Activated T-cell treated with anti-CD3 and anti-CD28 coated beads, Interleukin-2, amount 50 U/mL, for 4 hours (primary cell): Measurements from ENCODE around the gene MINDY4. TPM values are rescaled to one million over a fixed set of nuclear protein-coding genes. Genes with fewer than 3 reads are reported as not detected.
"Not testable (repeated sequence)": the region's sequence is repeated elsewhere in the genome, so short reads cannot be mapped to it uniquely, and the experiment has no call there.

Experiments
- ATAC-seq, 2 donors: fragments of 200-7000 bp; cut with Tn5 transposase; one replicate each; pipeline ENCODE4 v1.10.0; 2021
- DNase-seq: peaks from one replicate; pipeline ENCODE4 v3.0.0-alpha.2; 2020
- H3K27me3 Mint-ChIP-seq: one replicate; pipeline ENCODE4 v1.8.0; 2021; ENCODE audit warnings: low read depth, mixed read lengths
- H3K36me3 Mint-ChIP-seq: one replicate; pipeline ENCODE4 v1.8.0; 2022; ENCODE audit warnings: mixed read lengths; ENCODE audit not compliant: insufficient read depth
- H3K4me1 Mint-ChIP-seq: one replicate; pipeline ENCODE4 v1.8.0; 2021; ENCODE audit warnings: low read depth, mixed read lengths
- H3K4me3 Mint-ChIP-seq: one replicate; pipeline ENCODE4 v1.8.0; 2021; ENCODE audit warnings: mild to moderate bottlenecking, moderate library complexity, mixed read lengths
- H3K9me3 Mint-ChIP-seq: one replicate; pipeline ENCODE4 v1.8.0; 2021; ENCODE audit warnings: mixed read lengths
- total RNA-seq, 3 donors: library from RNA; stranded (reverse); gene quantifications; one replicate each; pipeline ENCODE4 v1.2.1, GENCODE V29; 2021

The MINDY4 gene
- total RNA-seq, 3 donors from 2014 or later, result 1.6 to 2.1 (median 1.7) TPM

- Mint-ChIP-seq H3K36me3 (no peaks in the 10 kb centered on the region), H3K4me1 (no peaks in the 10 kb centered on the region), H3K9me3 (no peaks in the 10 kb centered on the region), H3K4me3 (no peak overlapping the region), H3K27me3 (no peaks in the 10 kb centered on the region)
- no peak for ATAC-seq
- no peak for DNase-seq
These were observed 43.6 kb downstream of the MINDY4 start for GRCh38 chr7:30814700-30815387.

GRCh38 chr7:30815388-30815854 lies 44.2 kb downstream of the MINDY4 start:
- no peaks in the 10 kb centered on the region for H3K4me1 Mint-ChIP-seq

GRCh38 chr7:30815951-30816644 lies 44.9 kb downstream of the MINDY4 start:
- Mint-ChIP-seq H3K27me3 (no peaks in the 10 kb centered on the region), H3K36me3 (no peaks in the 10 kb centered on the region), H3K4me3 (no peak overlapping the region), H3K9me3 (no peaks in the 10 kb centered on the region), H3K4me1 (no peaks in the 10 kb centered on the region)
- ATAC-seq (no peak), DNase-seq (no peak)

More at GRCh38 chr7:30815388-30815854, 44.2 kb downstream of the MINDY4 start:
- H3K4me3 Mint-ChIP-seq, result no peak overlapping the region
- ATAC-seq (peak in 1 of 2 donors; percentile 18), DNase-seq (no peak)
- H3K36me3 Mint-ChIP-seq, result no peaks in the 10 kb centered on the region
- no peaks in the 10 kb centered on the region for H3K27me3 Mint-ChIP-seq
- no peaks in the 10 kb centered on the region for H3K9me3 Mint-ChIP-seq

GRCh38 chr7:30816645-30817370 lies 45.6 kb downstream of the MINDY4 start:
- Mint-ChIP-seq H3K27me3 (no peaks in the 10 kb centered on the region), H3K4me1 (no peaks in the 10 kb centered on the region), H3K4me3 (no peak overlapping the region), H3K9me3 (no peaks in the 10 kb centered on the region), H3K36me3 (no peaks in the 10 kb centered on the region)
- ATAC-seq (no peak), DNase-seq (no peak)

GRCh38 chr7:30817371-30817767 lies 46.2 kb downstream of the MINDY4 start:
- Mint-ChIP-seq H3K36me3 (no peaks in the 10 kb centered on the region), H3K4me3 (no peak overlapping the region), H3K27me3 (no peaks in the 10 kb centered on the region), H3K4me1 (no peaks in the 10 kb centered on the region), H3K9me3 (no peaks in the 10 kb centered on the region)
- ATAC-seq, result no peak
- DNase-seq, result no peak

- ATAC-seq, result no peak
- no peaks in the 10 kb centered on the region for H3K27me3 Mint-ChIP-seq
- DNase-seq, result no peak
- peaks cover 3% of the 10 kb centered on the region for H3K9me3 Mint-ChIP-seq
- peaks cover 6% of the 10 kb centered on the region for H3K36me3 Mint-ChIP-seq
- H3K4me1 Mint-ChIP-seq, result no peaks in the 10 kb centered on the region
- H3K4me3 Mint-ChIP-seq, result no peak overlapping the region
These were observed 53.9 kb downstream of the MINDY4 start for GRCh38 chr7:30824821-30825720.

- peaks cover 8% of the 10 kb centered on the region for H3K9me3 Mint-ChIP-seq
- no peak for ATAC-seq
These were observed 55.0 kb downstream of the MINDY4 start for GRCh38 chr7:30826181-30826580.

GRCh38 chr7:30828591-30828990 lies 57.4 kb downstream of the MINDY4 start:
- no peaks in the 10 kb centered on the region for H3K4me1 Mint-ChIP-seq
- H3K4me3 Mint-ChIP-seq, result no peak overlapping the region
- H3K36me3 Mint-ChIP-seq, result peaks cover 12% of the 10 kb centered on the region
- peaks cover 18% of the 10 kb centered on the region for H3K9me3 Mint-ChIP-seq
- H3K27me3 Mint-ChIP-seq, result no peaks in the 10 kb centered on the region
- ATAC-seq (no peak), DNase-seq (no peak)

More at GRCh38 chr7:30826181-30826580, 55.0 kb downstream of the MINDY4 start:
- no peak for DNase-seq
- Mint-ChIP-seq H3K36me3 (peaks cover 8% of the 10 kb centered on the region), H3K27me3 (no peaks in the 10 kb centered on the region), H3K4me3 (no peak overlapping the region), H3K4me1 (no peaks in the 10 kb centered on the region)

- ATAC-seq (no peak), DNase-seq (no peak)
- Mint-ChIP-seq H3K36me3 (peaks cover 12% of the 10 kb centered on the region), H3K4me3 (no peak overlapping the region), H3K27me3 (no peaks in the 10 kb centered on the region), H3K4me1 (no peaks in the 10 kb centered on the region), H3K9me3 (peaks cover 19% of the 10 kb centered on the region)
These were observed 58.3 kb downstream of the MINDY4 start for GRCh38 chr7:30829471-30829870.

GRCh38 chr7:30831227-30831626 lies 60.0 kb downstream of the MINDY4 start:
- H3K36me3 Mint-ChIP-seq, result peaks cover 17% of the 10 kb centered on the region
- no peaks in the 10 kb centered on the region for H3K4me1 Mint-ChIP-seq
- no peak for ATAC-seq
- no peaks in the 10 kb centered on the region for H3K27me3 Mint-ChIP-seq
- no peak for DNase-seq
- no peak overlapping the region for H3K4me3 Mint-ChIP-seq
- peaks cover 25% of the 10 kb centered on the region for H3K9me3 Mint-ChIP-seq

GRCh38 chr7:30831936-30832335 lies 60.7 kb downstream of the MINDY4 start:
- Mint-ChIP-seq H3K4me1 (no peaks in the 10 kb centered on the region), H3K27me3 (no peaks in the 10 kb centered on the region), H3K36me3 (peaks cover 17% of the 10 kb centered on the region), H3K4me3 (no peak overlapping the region), H3K9me3 (peaks cover 25% of the 10 kb centered on the region)
- ATAC-seq (no peak), DNase-seq (no peak)

GRCh38 chr7:30834017-30834674 lies 62.9 kb downstream of the MINDY4 start:
- Mint-ChIP-seq H3K36me3 (peaks cover 17% of the 10 kb centered on the region), H3K9me3 (peaks cover 25% of the 10 kb centered on the region)
- not testable (repeated sequence) for H3K27me3 Mint-ChIP-seq, ATAC-seq, H3K4me1 Mint-ChIP-seq, DNase-seq, H3K4me3 Mint-ChIP-seq

GRCh38 chr7:30835396-30835915 lies 64.2 kb downstream of the MINDY4 start:
- Mint-ChIP-seq H3K36me3 (peaks cover 12% of the 10 kb centered on the region), H3K9me3 (peaks cover 21% of the 10 kb centered on the region), H3K4me3 (no peak overlapping the region), H3K27me3 (no peaks in the 10 kb centered on the region), H3K4me1 (no peaks in the 10 kb centered on the region)
- ATAC-seq, result no peak
- DNase-seq, result no peak
